Lower leg skin (tissue), 3 donors: ENCODE data around the gene PTPRN2.

Experiments
- CTCF ChIP-seq, 3 donors: fragments of 450-650 bp; IDR thresholded peaks; one replicate each; pipeline ENCODE4 v1.5.1; 2016; ENCODE audit warnings: antibody characterized with exemption in 3 of 3, mild to moderate bottlenecking in 3 of 3, moderate library complexity in 2 of 3
- POLR2A ChIP-seq, 2 donors: fragments of 450-650 bp; IDR thresholded peaks; one replicate each; pipeline ENCODE4 v1.6.1; 2016 to 2017; ENCODE audit warnings: antibody characterized with exemption in 2 of 2, mild to moderate bottlenecking in 1 of 2, moderate library complexity in 1 of 2

- TF ChIP-seq CTCF (IDR thresholded peaks at IDR 0.05) = no peak
- no peak for TF ChIP-seq POLR2A (IDR thresholded peaks at IDR 0.05)
Measured at GRCh38 chr7:157622408-157623205, 965.0 kb downstream of the PTPRN2 start.
